OCI-LY1 (cell line): ENCODE results near the gene LRRC45.

ENCODE experiments used
- H2AFZ ChIP-seq: fragments of 200-600 bp; sonication (generic), shearing (Covaris generic); 2 replicates; pipeline ENCODE4 v1.6.0; 2014; ENCODE audit warnings: antibody characterized with exemption, mild to moderate bottlenecking, low read length
- H3F3A ChIP-seq: fragments of 200-600 bp; sonication (generic), shearing (Covaris generic); 2 replicates; pipeline ENCODE4 v1.6.0; 2014; ENCODE audit warnings: mild to moderate bottlenecking, antibody characterized with exemption, low read length, moderate library complexity; ENCODE audit not compliant: insufficient read depth
- H3K27ac ChIP-seq: fragments of 200-600 bp; sonication (generic); 2 replicates; pipeline ENCODE4 v1.5.1; 2014; ENCODE audit warnings: low read length, mixed run types, mild to moderate bottlenecking, low read depth; ENCODE audit not compliant: poor library complexity, severe bottlenecking
- H3K27me3 ChIP-seq: fragments of 200-600 bp; sonication (generic); 2 replicates; pipeline ENCODE4 v1.6.0; 2014; ENCODE audit warnings: antibody characterized with exemption, mild to moderate bottlenecking, low read length, moderate library complexity; ENCODE audit not compliant: insufficient read depth
- H3K36me3 ChIP-seq: fragments of 200-600 bp; sonication (generic); 2 replicates; pipeline ENCODE4 v1.6.1; 2014; ENCODE audit warnings: mild to moderate bottlenecking, antibody characterized with exemption, low read length, moderate library complexity, mixed read lengths; ENCODE audit not compliant: insufficient read depth
- H3K4me1 ChIP-seq: fragments of 200-600 bp; sonication (generic); 2 replicates; pipeline ENCODE4 v1.5.1; 2014; ENCODE audit warnings: mild to moderate bottlenecking, low read length, moderate library complexity; ENCODE audit not compliant: insufficient read depth, severe bottlenecking
- H3K4me2 ChIP-seq: fragments of 200-600 bp; sonication (generic), shearing (Covaris generic); 2 replicates; pipeline ENCODE4 v1.6.1; 2014; ENCODE audit warnings: low read length
- H3K4me3 ChIP-seq: fragments of 200-600 bp; sonication (generic); 2 replicates; pipeline ENCODE4 v1.5.1; 2014; ENCODE audit warnings: low read length, low read depth, mild to moderate bottlenecking, mixed read lengths; ENCODE audit not compliant: poor library complexity, severe bottlenecking
- H3K79me2 ChIP-seq: fragments of 200-600 bp; shearing (Covaris generic); 2 replicates; pipeline ENCODE4 v1.6.1; 2016; ENCODE audit warnings: mixed run types, low read length, mixed read lengths; ENCODE audit not compliant: insufficient read depth
- H3K9ac ChIP-seq: fragments of 200-600 bp; sonication (generic), shearing (Covaris generic); 2 replicates; pipeline ENCODE4 v1.6.1; 2014; ENCODE audit warnings: mild to moderate bottlenecking, low read length, mixed read lengths
- H3K9me2 ChIP-seq: fragments of 200-600 bp; sonication (generic), shearing (Covaris generic); 2 replicates; pipeline ENCODE4 v1.6.1; 2014; ENCODE audit warnings: low read depth, mild to moderate bottlenecking, low read length, mixed read lengths
- H3K9me3 ChIP-seq: fragments of 200-600 bp; shearing (Covaris generic); 2 replicates; pipeline ENCODE4 v1.6.1; 2014; ENCODE audit warnings: low read length, mixed read lengths
- H4K20me1 ChIP-seq: fragments of 200-600 bp; sonication (generic), shearing (Covaris generic); 2 replicates; pipeline ENCODE4 v1.6.0; 2016; ENCODE audit warnings: mild to moderate bottlenecking, low read length; ENCODE audit not compliant: insufficient read depth
- EZH2 ChIP-seq: fragments of 200-600 bp; sonication (generic), shearing (Covaris generic); IDR thresholded peaks from 2 replicates; pipeline ENCODE4 v1.8.0; 2017; ENCODE audit warnings: borderline replicate concordance, mixed run types, mild to moderate bottlenecking, antibody characterized with exemption, low read length, moderate library complexity, mixed read lengths
- TF ChIP-seq, protein P1 (sequence below): fragments of 200-600 bp; sonication (generic), shearing (Covaris generic); IDR thresholded peaks from 2 replicates; pipeline ENCODE4 v1.5.1; 2017; ENCODE audit warnings: mild to moderate bottlenecking, antibody characterized with exemption, low read length, moderate library complexity, mixed read lengths

The LRRC45 gene

GRCh38 chr17:82025401-82026107, 2.4 kb downstream of the LRRC45 start:
- H3K27me3 ChIP-seq: no peaks in the 10 kb centered on the region
- H2AFZ ChIP-seq: no peak overlapping the region
- no peaks in the 10 kb centered on the region for H4K20me1 ChIP-seq
- no peaks in the 10 kb centered on the region for H3F3A ChIP-seq
- H3K4me1 ChIP-seq: peaks cover 29% of the 10 kb centered on the region
- H3K9ac ChIP-seq: no peak overlapping the region
- H3K36me3 ChIP-seq: peaks cover 4% of the 10 kb centered on the region; the same call in 1 of the 2 replicates
- no peaks in the 10 kb centered on the region for H3K9me3 ChIP-seq
- H3K4me3 ChIP-seq: no peak overlapping the region
- H3K4me2 ChIP-seq: no peak overlapping the region
- no peaks in the 10 kb centered on the region for H3K9me2 ChIP-seq
- no peak overlapping the region for H3K27ac ChIP-seq
- no peaks in the 10 kb centered on the region for H3K79me2 ChIP-seq
- no peak for TF ChIP-seq EZH2
- TF ChIP-seq, protein P1, sequence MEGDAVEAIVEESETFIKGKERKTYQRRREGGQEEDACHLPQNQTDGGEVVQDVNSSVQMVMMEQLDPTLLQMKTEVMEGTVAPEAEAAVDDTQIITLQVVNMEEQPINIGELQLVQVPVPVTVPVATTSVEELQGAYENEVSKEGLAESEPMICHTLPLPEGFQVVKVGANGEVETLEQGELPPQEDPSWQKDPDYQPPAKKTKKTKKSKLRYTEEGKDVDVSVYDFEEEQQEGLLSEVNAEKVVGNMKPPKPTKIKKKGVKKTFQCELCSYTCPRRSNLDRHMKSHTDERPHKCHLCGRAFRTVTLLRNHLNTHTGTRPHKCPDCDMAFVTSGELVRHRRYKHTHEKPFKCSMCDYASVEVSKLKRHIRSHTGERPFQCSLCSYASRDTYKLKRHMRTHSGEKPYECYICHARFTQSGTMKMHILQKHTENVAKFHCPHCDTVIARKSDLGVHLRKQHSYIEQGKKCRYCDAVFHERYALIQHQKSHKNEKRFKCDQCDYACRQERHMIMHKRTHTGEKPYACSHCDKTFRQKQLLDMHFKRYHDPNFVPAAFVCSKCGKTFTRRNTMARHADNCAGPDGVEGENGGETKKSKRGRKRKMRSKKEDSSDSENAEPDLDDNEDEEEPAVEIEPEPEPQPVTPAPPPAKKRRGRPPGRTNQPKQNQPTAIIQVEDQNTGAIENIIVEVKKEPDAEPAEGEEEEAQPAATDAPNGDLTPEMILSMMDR: no peak

DNA sequence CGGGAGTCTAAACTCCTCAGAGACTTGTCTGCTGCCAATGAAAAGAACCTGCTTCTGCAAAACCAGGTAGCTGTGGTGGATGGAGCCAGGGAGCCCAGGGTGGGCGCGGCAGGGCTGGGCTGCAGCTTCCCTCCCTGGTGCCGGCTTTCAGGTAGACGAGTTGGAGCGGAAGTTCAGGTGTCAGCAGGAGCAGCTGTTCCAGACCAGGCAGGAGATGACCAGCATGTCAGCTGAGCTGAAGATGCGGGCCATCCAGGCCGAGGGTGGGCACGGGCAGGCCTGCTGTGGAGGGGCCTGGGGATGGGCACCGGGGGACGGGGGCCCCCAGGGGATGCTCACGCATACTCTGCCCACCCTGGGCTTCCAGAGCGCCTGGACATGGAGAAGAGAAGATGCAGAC, 5.1 kb downstream of the LRRC45 start:
- no peak overlapping the region for H2AFZ ChIP-seq
- no peaks in the 10 kb centered on the region for H3K9me3 ChIP-seq
- no peaks in the 10 kb centered on the region for H3F3A ChIP-seq
- H4K20me1 ChIP-seq: no peaks in the 10 kb centered on the region
- H3K36me3 ChIP-seq: peaks cover 4% of the 10 kb centered on the region; the same call in 1 of the 2 replicates
- H3K27me3 ChIP-seq: no peaks in the 10 kb centered on the region
- no peak overlapping the region for H3K4me3 ChIP-seq
- no peak overlapping the region for H3K9ac ChIP-seq
- H3K79me2 ChIP-seq: no peaks in the 10 kb centered on the region
- H3K4me2 ChIP-seq: no peak overlapping the region
- H3K9me2 ChIP-seq: no peaks in the 10 kb centered on the region
- H3K27ac ChIP-seq: no peak overlapping the region
- peaks cover 29% of the 10 kb centered on the region for H3K4me1 ChIP-seq
- TF ChIP-seq, protein P1: no peak
- TF ChIP-seq EZH2: no peak

GRCh38 chr17:82028966-82029365, 5.9 kb downstream of the LRRC45 start:
- Histone ChIP-seq H3K9me2 (no peaks in the 10 kb centered on the region), H3K4me3 (no peak overlapping the region), H3K79me2 (no peaks in the 10 kb centered on the region), H3K4me1 (peaks cover 25% of the 10 kb centered on the region), H3K4me2 (no peak overlapping the region), H3F3A (no peaks in the 10 kb centered on the region), H3K9me3 (no peaks in the 10 kb centered on the region), H4K20me1 (no peaks in the 10 kb centered on the region), H2AFZ (no peak overlapping the region), H3K9ac (no peak overlapping the region), H3K27me3 (no peaks in the 10 kb centered on the region), H3K27ac (no peak overlapping the region), H3K36me3 (peaks cover 4% of the 10 kb centered on the region; the same call in 1 of the 2 replicates)
- no peak for TF ChIP-seq EZH2
- TF ChIP-seq, protein P1: no peak
